ENCODE measurements around the gene CEACAM4.
"Not testable (repeated sequence)": the region's sequence is repeated elsewhere in the genome, so short reads cannot be mapped to it uniquely, and the experiment has no call there.

CEACAM4 gene

DNA sequence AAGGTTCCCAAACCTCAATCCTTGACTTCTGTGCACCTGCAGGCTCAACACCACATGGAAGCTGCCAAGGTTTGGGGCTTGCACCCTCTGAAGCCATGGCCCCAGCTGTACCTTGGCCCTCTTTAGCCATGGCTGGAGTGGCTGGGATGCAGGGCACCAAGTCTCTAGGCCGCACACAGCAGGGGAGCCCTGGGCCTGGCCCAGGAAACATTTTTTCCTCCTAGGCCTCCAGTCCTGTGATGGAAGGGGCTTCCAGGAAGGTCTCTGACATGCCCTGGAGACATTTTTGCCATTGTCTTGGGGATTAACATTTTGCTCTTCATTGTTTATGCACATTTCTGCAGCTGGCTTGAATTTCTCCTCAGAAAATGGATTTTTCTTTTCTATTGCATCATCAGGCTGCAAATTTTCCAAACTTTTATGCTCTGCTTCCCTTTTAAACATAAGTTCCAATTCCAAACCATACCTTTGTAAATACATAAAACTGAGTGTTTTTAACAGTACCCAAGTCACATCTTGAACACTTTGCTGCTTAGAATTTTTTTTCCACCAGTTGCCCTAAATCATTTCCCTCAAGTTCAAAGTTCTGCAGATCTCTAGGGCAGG, 44.2 kb downstream of the CEACAM4 start:
- not testable (repeated sequence) for DNase-seq

GRCh38 chr19:41581068-41581467, 45.8 kb downstream of the CEACAM4 start:
- not testable (repeated sequence) for DNase-seq

- DNase-seq: no peak
These were observed 48.0 kb downstream of the CEACAM4 start for GRCh38 chr19:41578886-41579285.

DNA sequence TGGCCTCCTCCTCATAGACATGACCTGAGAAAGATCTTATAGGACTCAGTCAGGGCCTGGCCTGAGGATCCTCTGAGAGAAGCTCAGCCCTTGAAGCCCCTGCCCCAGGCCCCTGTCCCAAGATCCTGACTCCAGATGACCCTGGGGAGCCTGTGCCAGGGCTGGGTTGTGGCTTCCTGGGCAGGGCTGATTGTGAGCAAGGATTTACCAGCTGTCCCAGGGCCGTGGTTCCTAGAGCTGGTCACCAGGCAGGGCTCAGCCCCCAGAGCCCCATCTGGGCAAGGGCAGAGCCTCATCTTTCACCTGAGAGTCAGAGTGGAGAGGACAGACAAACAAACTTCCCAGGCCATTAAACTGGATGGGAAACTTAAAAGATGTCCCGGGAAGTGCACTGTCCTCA, 49.0 kb downstream of the CEACAM4 start:
- no peak for DNase-seq

DNA sequence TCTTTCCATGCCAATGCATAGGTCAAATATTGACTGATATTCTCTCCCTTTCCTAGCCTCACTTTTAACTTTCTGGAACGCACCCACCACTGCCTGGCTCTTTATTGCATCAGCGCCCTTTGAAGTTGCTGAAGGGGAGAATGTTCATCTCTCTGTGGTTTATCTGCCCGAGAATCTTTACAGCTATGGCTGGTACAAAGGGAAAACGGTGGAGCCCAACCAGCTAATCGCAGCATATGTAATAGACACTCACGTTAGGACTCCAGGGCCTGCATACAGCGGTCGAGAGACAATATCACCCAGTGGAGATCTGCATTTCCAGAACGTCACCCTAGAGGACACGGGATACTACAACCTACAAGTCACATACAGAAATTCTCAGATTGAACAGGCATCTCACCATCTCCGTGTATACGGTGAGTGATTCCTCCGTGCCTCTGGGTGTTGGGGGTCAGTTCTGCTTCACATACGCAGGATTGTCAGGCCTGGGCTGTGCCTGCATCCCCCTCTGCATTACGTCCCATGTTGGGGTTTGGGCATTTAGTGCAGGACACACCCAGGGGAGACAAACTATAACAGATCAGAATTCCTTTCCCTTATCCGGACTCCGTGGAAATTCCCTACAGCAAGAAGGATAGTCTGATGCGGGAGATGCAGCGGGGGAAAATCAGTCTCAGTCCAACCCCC, 49.6 kb downstream of the CEACAM4 start:
- no peak for DNase-seq

- no peak for DNase-seq
These were observed 50.9 kb downstream of the CEACAM4 start, which contains the start of gene CEACAM21 for GRCh38 chr19:41575998-41576397. Gene CEACAM21, plus strand, starts transcription at chr19:41576166. Its CDS starts 109 bp downstream, at chr19:41576275.

- peak; percentile 46 for DNase-seq
These were observed 56.2 kb downstream of the CEACAM4 start for GRCh38 chr19:41570639-41571112.

- no peak for DNase-seq
These were observed 56.7 kb downstream of the CEACAM4 start for GRCh38 chr19:41570179-41570578.

DNA sequence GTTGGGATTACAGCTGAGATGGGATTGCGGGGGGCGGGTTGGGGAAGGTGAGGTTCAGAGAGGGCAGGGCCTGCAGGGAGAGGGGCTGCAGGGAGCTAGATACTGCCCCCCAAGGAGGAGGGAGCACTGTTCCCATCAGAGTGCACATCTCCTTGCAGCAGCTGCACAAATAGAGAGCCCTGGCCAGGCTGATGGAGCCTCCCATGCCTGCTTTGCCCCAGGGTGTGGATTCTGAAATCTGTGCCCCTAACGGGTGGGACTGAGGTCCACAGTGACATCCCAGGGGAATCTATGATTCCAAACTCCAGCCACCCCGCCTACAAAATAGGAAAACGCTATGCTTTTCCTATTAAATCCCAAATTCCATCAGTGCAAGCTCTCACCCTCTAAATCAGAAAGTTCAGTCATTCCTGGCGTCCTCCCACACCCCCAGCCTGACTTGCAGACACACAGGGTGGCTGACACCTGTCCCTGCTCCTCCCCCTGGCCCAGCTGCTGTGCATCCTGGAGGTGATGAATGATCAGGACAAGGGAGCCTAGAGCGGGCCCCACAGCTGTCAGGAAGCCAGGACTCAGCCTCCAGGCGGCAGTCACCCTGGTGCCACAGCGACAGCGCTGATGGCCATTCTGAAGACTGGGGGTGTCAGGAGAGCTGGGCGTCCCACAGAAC, 57.3 kb downstream of the CEACAM4 start:
- DNase-seq: no peak
